B cell (primary cell): ENCODE measurements around the gene HS2ST1. TPM values are rescaled to one million over a fixed set of nuclear protein-coding genes. Genes with fewer than 3 reads are reported as not detected.

Experiments used
- ATAC-seq: fragments of 200-7000 bp; cut with Tn5 transposase; one replicate; pipeline ENCODE4 v1.10.0; 2021; ENCODE audit warnings: low read depth, mild to moderate bottlenecking, moderate number of reproducible peaks, moderate library complexity
- CTCF ChIA-PET: fragments of 350-600 bp; sonication (Branson Sonifier 250); formaldehyde crosslinking; loops from one replicate; lab custom pipeline; 2021; ENCODE audit warnings: antibody characterized with exemption, inconsistent platforms; lab: Charles Lee
- POLR2A ChIA-PET: fragments of 350-600 bp; sonication (Branson Sonifier 250); formaldehyde crosslinking; loops from one replicate; lab custom pipeline; 2021; ENCODE audit warnings: antibody characterized with exemption; lab: Charles Lee
- DNase-seq: peaks from one replicate; pipeline ENCODE4 v3.0.0; 2013
- H2AFZ ChIP-seq: 2 replicates; pipeline ENCODE4 v1.6.1; 2012; ENCODE audit warnings: mild to moderate bottlenecking, low read depth, low read length; ENCODE audit not compliant: insufficient read depth, poor library complexity, severe bottlenecking
- H3K27ac ChIP-seq, 2 donors: 1 replicate in 1 of 2; 2 replicates in 1 of 2; pipeline ENCODE4 v1.5.1; 2012 to 2013; ENCODE audit warnings: low read length in 2 of 2, mild to moderate bottlenecking in 2 of 2, moderate library complexity in 1 of 2
- H3K27me3 ChIP-seq, 4 experiments: fragments of 200-600 bp in 1 of 4; sonication (generic) in 1 of 4; replicated peaks in 1 of 4; 1 replicate in 2 of 4; 2 replicates in 2 of 4; pipeline versions ENCODE4 v1.6.1 to v1.7.0; 2013 to 2016; ENCODE audit warnings: low read length in 3 of 4, mild to moderate bottlenecking in 2 of 4, mixed read lengths in 1 of 4, moderate library complexity in 1 of 4; ENCODE audit not compliant: insufficient read depth in 4 of 4, control insufficient read depth in 3 of 4; ENCODE audit errors: control extremely low read depth in 1 of 4
- H3K36me3 ChIP-seq, 2 experiments: replicated peaks in 1 of 2; 1 replicate in 1 of 2; 2 replicates in 1 of 2; pipeline versions ENCODE4 v1.6.1 to v1.7.1; 2013; ENCODE audit warnings: low read length in 1 of 2; ENCODE audit not compliant: insufficient read depth in 2 of 2, control insufficient read depth in 1 of 2; ENCODE audit errors: control extremely low read depth in 1 of 2, extremely low read depth in 1 of 2
- H3K4me1 ChIP-seq, 2 donors: fragments of 200-600 bp in 1 of 2; sonication (generic) in 1 of 2; 1 replicate in 1 of 2; 2 replicates in 1 of 2; pipeline versions ENCODE4 v1.5.1 to v1.6.1; 2013 to 2017; ENCODE audit warnings: low read length in 2 of 2; ENCODE audit not compliant: control insufficient read depth in 2 of 2, insufficient read depth in 2 of 2
- H3K4me2 ChIP-seq: replicated peaks from 2 replicates; pipeline ENCODE3; 2012; ENCODE audit warnings: mild to moderate bottlenecking, low read depth, low read length; ENCODE audit not compliant: poor library complexity, severe bottlenecking
- H3K4me3 ChIP-seq, 5 experiments: fragments of 200-600 bp in 1 of 5; sonication (generic) in 1 of 5; 1 replicate in 3 of 5; 2 replicates in 2 of 5; pipeline versions ENCODE4 v1.5.1 to v1.7.0; 2011 to 2016; ENCODE audit warnings: low read length in 4 of 5, mild to moderate bottlenecking in 4 of 5, low read depth in 2 of 5, control low read depth in 1 of 5, moderate library complexity in 1 of 5; ENCODE audit not compliant: insufficient read depth in 1 of 5; ENCODE audit errors: control extremely low read depth in 1 of 5, extremely low read depth in 1 of 5
- H3K79me2 ChIP-seq: fragments of 200-600 bp; sonication (generic); one replicate; pipeline ENCODE4 v1.6.0; 2016; ENCODE audit warnings: low read length; ENCODE audit not compliant: control insufficient read depth, insufficient read depth
- H3K9ac ChIP-seq: fragments of 200-600 bp; sonication (generic); 2 replicates; pipeline ENCODE4 v1.6.1; 2017; ENCODE audit warnings: mild to moderate bottlenecking, low read length, moderate library complexity
- H3K9me3 ChIP-seq, 3 donors: one replicate each; pipeline versions ENCODE4 v1.6.1 to v1.7.1; 2013; ENCODE audit warnings: low read length in 2 of 3; ENCODE audit not compliant: control insufficient read depth in 2 of 3, insufficient read depth in 1 of 3; ENCODE audit errors: control extremely low read depth in 1 of 3
- H4K20me1 ChIP-seq: 2 replicates; pipeline ENCODE4 v1.6.0; 2012; ENCODE audit warnings: mild to moderate bottlenecking, low read length; ENCODE audit not compliant: insufficient read depth, control insufficient read depth, poor library complexity, severe bottlenecking
- H3K27ac Mint-ChIP-seq: one replicate; pipeline ENCODE4 v1.8.0; 2021; ENCODE audit warnings: mixed read lengths
- H3K27me3 Mint-ChIP-seq: one replicate; pipeline ENCODE4 v1.8.0; 2021; ENCODE audit warnings: mixed read lengths
- H3K4me1 Mint-ChIP-seq: one replicate; pipeline ENCODE4 v1.8.0; 2021; ENCODE audit warnings: mixed read lengths
- H3K4me3 Mint-ChIP-seq: one replicate; pipeline ENCODE4 v1.8.0; 2021; ENCODE audit warnings: mixed read lengths
- H3K9me3 Mint-ChIP-seq: one replicate; pipeline ENCODE4 v1.8.0; 2022; ENCODE audit warnings: mixed read lengths; ENCODE audit not compliant: insufficient read depth
- CTCF ChIP-seq: fragments of 200-600 bp; IDR thresholded peaks from one replicate; pipeline ENCODE4 v1.8.0; 2022; ENCODE audit warnings: antibody characterized with exemption, mild to moderate bottlenecking
- EZH2 ChIP-seq: IDR thresholded peaks from 2 replicates; pipeline ENCODE4 v1.6.1; 2012; ENCODE audit warnings: borderline replicate concordance, low read depth, mild to moderate bottlenecking, moderate library complexity, low read length; ENCODE audit not compliant: insufficient read depth, poor library complexity, severe bottlenecking
- WGBS: methylation state at CpG from one replicate; pipeline ENCODE4 v1.1.5; 2013; ENCODE audit warnings: missing lambda C conversion rate; ENCODE audit not compliant: insufficient coverage; 5-methylcytosine and 5-hydroxymethylcytosine counted together
- intact Hi-C: fragments of 100-400 bp; cut with micrococcal nuclease; formaldehyde crosslinking; loops from one replicate; pipeline ENCODE4 v1.10.0; 2022
- polyA minus RNA-seq: library from RNA; depleted of rRNA, polyadenylated mRNA; stranded (reverse); fragments of >200 nt; gene quantifications from 2 replicates; pipeline ENCODE4 v1.2.3, GENCODE V29; 2012
- polyA plus RNA-seq: library from polyadenylated mRNA; depleted of rRNA; stranded (reverse); fragments of >200 nt; gene quantifications from 2 replicates; pipeline ENCODE4 v1.2.3, GENCODE V29; 2012
- total RNA-seq, 2 donors: library from RNA; stranded (reverse); fragments of 120-200 nt in 1 of 2; gene quantifications; 1 replicate in 1 of 2; 2 replicates in 1 of 2; pipeline versions ENCODE4 v1.2.3 to v1.2.4, GENCODE V29; 2013 to 2022

The HS2ST1 gene
- total RNA-seq, result 16.9 and 17.1 TPM in 2 replicates
- 16.1 TPM for total RNA-seq (2013)
- 3.0 and 4.6 TPM in 2 replicates for polyA plus RNA-seq
- polyA minus RNA-seq, result 4.3 and 7.1 TPM in 2 replicates

- Mint-ChIP-seq H3K4me1 (peaks cover 43% of the 10 kb centered on the region), H3K4me3 (no peak within 1 kb of the TSS), H3K27me3 (no peaks in the 10 kb centered on the region), H3K9me3 (no peaks in the 10 kb centered on the region), H3K27ac (no peak within 1 kb of the TSS)
- DNase-seq (no peak), ATAC-seq (no peak)
- Histone ChIP-seq H3K36me3 (peaks cover 8 to 10% of the 10 kb centered on the region in 2 experiments), H3K4me2 (peak within 1 kb of the TSS; percentile 87), H3K79me2 (peaks cover 88% of the 10 kb centered on the region), H3K27ac (peak within 1 kb of the TSS; percentile 94 to 97), H3K9ac (peak within 1 kb of the TSS; percentile 93), H4K20me1 (peaks cover 49% of the 10 kb centered on the region), H2AFZ (peak within 1 kb of the TSS; percentile 92), H3K4me1 (peaks cover 31 to 33% of the 10 kb centered on the region in 2 donors), H3K9me3 (no peaks in the 10 kb centered on the region), H3K27me3 (no peaks in the 10 kb centered on the region), H3K4me3 (peak within 1 kb of the TSS; percentile 91 to 100 (median 94))
- WGBS, result under 1% methylated on average over 44 of the region's 45 CpGs
- CTCF ChIA-PET, result interaction anchor here (1.0 to 4.1 kb wide), 6 partner anchors 14 to 169 kb away, joined by 3 to 38 read pairs (median 8); no protein-coding TSS in a partner anchor
- POLR2A ChIA-PET, result interaction anchor here (0.6 to 3.5 kb wide), 5 partner anchors 51 to 420 kb away, joined by 3 to 20 read pairs (median 5); partner anchors contain the start of gene SH3GLB1
- intact Hi-C loops, result loop anchor here (1.0 to 5.0 kb wide), 7 partner anchors 47 to 1976 kb away; partner anchors contain the start of genes BCL10, GTF2B, ODF2L and SH3GLB1
- TF ChIP-seq CTCF (no peak), EZH2 (no peak)
Observed at GRCh38 chr1:86914601-86914997, at the start of gene HS2ST1. TSS of gene HS2ST1 (plus strand) at chr1:86914635.
